Measurements from ENCODE around the gene MCM6.
A peak's percentile ranks its signal among the peaks of the same experiment; 100 is the strongest.

The MCM6 gene

DNA sequence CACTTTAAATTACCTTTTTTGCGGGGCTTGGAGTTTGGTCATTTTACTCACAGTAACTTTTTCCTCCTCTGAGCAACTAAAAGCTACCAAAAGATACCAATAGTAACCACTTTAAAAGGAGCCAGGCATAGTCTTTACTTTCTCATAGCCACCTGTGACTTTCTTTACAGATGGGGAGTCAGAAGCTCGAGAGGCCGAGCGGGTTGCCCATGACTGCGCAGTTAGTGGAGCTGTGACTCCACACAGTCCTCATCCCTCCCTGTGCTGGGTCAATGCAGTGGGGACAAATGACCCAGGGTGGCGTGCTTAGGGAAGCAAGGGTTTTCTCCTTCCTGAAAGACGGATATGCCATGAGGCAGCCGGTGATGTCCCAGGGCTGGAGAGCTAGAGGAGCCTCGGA, 51.1 kb downstream of the MCM6 start:
- CTCF ChIA-PET = interaction anchor here (0.7 kb wide), 1 partner anchor 28 kb away, joined by 3 read pairs; no protein-coding TSS in a partner anchor
- DNase-seq (ENCODE audit: extremely low spot score) = no peak
- TF ChIP-seq SUZ12 (IDR thresholded peaks at IDR 0.05) (no peak), NFRKB (IDR thresholded peaks at IDR 0.05) (no peak), HDGF (IDR thresholded peaks at IDR 0.05; ENCODE audit: borderline replicate concordance) (no peak), L3MBTL2 (conservative IDR thresholded peaks at IDR 0.05) (no peak), FOXA1 (IDR thresholded peaks at IDR 0.05) (no peak), SP1 (IDR thresholded peaks at IDR 0.05) (no peak), BHLHE40 (IDR thresholded peaks at IDR 0.05; ENCODE audit: borderline replicate concordance) (no peak)
- TF ChIP-seq, protein P1, sequence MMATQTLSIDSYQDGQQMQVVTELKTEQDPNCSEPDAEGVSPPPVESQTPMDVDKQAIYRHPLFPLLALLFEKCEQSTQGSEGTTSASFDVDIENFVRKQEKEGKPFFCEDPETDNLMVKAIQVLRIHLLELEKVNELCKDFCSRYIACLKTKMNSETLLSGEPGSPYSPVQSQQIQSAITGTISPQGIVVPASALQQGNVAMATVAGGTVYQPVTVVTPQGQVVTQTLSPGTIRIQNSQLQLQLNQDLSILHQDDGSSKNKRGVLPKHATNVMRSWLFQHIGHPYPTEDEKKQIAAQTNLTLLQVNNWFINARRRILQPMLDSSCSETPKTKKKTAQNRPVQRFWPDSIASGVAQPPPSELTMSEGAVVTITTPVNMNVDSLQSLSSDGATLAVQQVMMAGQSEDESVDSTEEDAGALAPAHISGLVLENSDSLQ (IDR thresholded peaks at IDR 0.05) = no peak
- POLR2A ChIA-PET = no interaction called here

DNA sequence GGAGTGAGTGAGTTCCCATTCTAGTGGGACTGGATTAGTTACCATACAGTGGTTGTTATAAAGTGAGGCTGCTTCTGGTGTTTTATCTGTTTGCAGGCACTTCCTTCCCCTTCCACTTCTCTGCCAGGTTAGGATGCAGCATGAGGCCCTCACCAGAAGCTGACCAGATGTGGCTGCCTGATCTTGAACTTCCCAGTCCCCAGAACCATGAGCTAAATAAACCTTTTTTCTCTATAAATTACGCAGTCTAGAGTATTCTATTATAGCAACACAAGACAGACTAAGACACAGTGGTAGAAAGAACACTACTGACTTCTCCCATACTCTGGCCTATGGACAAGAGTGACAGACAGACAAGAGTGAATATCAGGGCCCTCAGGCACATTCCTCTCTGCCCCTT, 53.4 kb downstream of the MCM6 start:
- no peak for TF ChIP-seq ZNF384 (IDR thresholded peaks at IDR 0.05)
- TF ChIP-seq SP1 (IDR thresholded peaks at IDR 0.05) = no peak
- TF ChIP-seq LEF1 (IDR thresholded peaks at IDR 0.05; ENCODE audit: borderline replicate concordance) = no peak
- no peak for TF ChIP-seq CTBP1 (IDR thresholded peaks at IDR 0.05; ENCODE audit: borderline replicate concordance)
- no peak for TF ChIP-seq FOXM1 (IDR thresholded peaks at IDR 0.05; ENCODE audit: borderline replicate concordance)
- TF ChIP-seq ELF4 (IDR thresholded peaks at IDR 0.05) = no peak
- TF ChIP-seq FOXK2 (IDR thresholded peaks at IDR 0.05) = no peak
- TF ChIP-seq NFRKB (IDR thresholded peaks at IDR 0.05) = no peak
- TF ChIP-seq SUZ12 (IDR thresholded peaks at IDR 0.05) = no peak
- TF ChIP-seq, protein P1 (IDR thresholded peaks at IDR 0.05) = no peak
- POLR2A ChIA-PET = no interaction called here
- CTCF ChIA-PET = no interaction called here
- DNase-seq (ENCODE audit: extremely low spot score) = no peak

DNA sequence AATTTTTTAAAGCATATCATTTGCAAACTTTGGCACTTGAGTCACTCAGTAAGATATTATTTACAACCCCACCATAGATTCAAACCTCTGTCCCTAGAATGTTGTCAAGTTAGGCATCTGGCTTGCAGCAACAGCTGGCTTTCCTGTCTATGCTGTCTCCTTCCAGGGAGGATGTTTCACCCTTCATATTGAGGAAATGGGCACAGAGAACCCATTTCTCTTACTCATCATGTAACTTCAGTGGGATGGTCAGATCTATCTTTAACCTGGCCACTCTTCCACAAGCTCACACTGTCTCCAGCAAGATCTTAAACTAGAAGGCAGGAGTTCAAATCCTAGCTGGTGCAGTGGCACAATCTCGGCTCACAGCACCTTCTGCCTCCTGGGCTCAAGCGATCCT, 55.1 kb downstream of the MCM6 start:
- POLR2A ChIA-PET = no interaction called here
- no peak for TF ChIP-seq SUZ12 (IDR thresholded peaks at IDR 0.05)
- no peak for TF ChIP-seq ZNF384 (IDR thresholded peaks at IDR 0.05)
- no peak for TF ChIP-seq ARNT (IDR thresholded peaks at IDR 0.05)
- no peak for TF ChIP-seq SP1 (IDR thresholded peaks at IDR 0.05)
- no peak for TF ChIP-seq ELF4 (IDR thresholded peaks at IDR 0.05)
- TF ChIP-seq HDGF (IDR thresholded peaks at IDR 0.05; ENCODE audit: borderline replicate concordance) = no peak
- no peak for TF ChIP-seq NFRKB (IDR thresholded peaks at IDR 0.05)
- no peak for TF ChIP-seq L3MBTL2 (conservative IDR thresholded peaks at IDR 0.05)
- CTCF ChIA-PET = no interaction called here
- no peak for DNase-seq (ENCODE audit: extremely low spot score)

DNA sequence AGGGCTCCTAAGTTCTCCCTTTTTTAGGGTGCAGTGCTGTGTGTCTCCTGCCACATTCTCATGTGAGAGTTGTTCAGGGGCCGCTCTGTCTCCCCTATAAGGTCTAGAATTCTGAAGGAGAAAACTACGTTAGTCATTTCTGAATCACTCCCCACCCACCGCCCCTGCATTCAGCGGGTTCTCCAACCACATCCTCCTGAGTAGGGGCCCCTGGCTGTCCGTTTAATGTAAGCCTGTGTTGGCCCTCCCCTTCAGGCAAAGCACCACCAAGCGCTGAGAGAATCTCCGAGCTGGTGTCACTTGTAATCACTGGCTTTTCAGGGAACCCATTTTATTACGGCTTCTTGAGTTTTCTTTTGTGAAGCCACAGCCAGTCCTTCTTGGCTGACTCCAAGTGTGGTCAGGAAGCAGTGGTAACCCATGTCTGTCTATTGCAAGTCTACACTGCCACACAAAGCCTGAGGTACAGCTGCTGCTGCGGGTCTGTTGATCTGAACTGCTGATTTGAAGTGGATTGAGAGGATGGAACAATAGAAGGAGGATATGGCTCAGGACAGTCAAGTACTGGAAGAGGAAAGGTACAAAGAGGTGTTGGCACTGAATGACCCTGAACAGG, 56.1 kb downstream of the MCM6 start:
- no peak for DNase-seq (ENCODE audit: extremely low spot score)

DNA sequence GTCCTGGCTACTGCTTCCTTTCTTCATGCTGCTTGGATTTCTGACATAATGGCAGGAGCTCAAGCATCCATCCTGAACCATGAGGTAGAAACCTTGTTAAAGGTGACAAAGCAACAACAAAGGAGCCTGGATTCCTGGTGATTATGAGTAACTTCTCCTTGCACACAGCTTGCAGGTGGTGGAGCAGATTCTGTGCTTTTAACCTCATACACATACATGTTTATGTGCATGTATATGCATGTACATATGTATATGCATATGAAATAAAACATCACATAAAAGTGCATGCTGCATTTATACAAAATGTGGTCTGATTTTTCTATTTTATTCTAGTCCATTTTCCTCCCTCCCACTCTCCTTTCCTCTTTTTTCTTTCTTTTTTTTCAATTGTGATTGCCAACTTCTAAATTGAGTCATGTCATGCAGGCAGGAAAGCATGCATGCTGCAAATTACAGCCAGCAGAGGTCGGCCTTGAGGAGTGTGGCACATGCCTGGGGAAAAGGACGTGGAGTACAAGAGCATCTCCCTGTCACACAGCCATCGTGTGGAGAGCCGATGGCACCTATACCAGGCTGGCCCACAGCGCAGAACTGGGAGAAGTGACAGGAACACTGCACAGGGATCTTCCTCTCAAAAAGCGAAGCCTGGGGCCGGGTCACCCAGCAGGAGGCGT, 57.2 kb downstream of the MCM6 start:
- CTCF ChIA-PET = no interaction called here
- POLR2A ChIA-PET = no interaction called here
- TF ChIP-seq SP1 (IDR thresholded peaks at IDR 0.05) = no peak
- TF ChIP-seq ELF4 (IDR thresholded peaks at IDR 0.05) = no peak
- TF ChIP-seq NFRKB (IDR thresholded peaks at IDR 0.05) = no peak
- TF ChIP-seq LEF1 (IDR thresholded peaks at IDR 0.05; ENCODE audit: borderline replicate concordance) = no peak
- no peak for TF ChIP-seq L3MBTL2 (conservative IDR thresholded peaks at IDR 0.05)
- TF ChIP-seq, protein P1 (IDR thresholded peaks at IDR 0.05) = no peak
- peak; percentile 53 for DNase-seq (ENCODE audit: extremely low spot score)

More for the DNA sequence above, 56.1 kb downstream of the MCM6 start:
- CTCF ChIA-PET = no interaction called here
- TF ChIP-seq FOXM1 (IDR thresholded peaks at IDR 0.05; ENCODE audit: borderline replicate concordance) = no peak
- no peak for TF ChIP-seq L3MBTL2 (conservative IDR thresholded peaks at IDR 0.05)
- TF ChIP-seq ZNF384 (IDR thresholded peaks at IDR 0.05) = no peak
- POLR2A ChIA-PET = no interaction called here

DNA sequence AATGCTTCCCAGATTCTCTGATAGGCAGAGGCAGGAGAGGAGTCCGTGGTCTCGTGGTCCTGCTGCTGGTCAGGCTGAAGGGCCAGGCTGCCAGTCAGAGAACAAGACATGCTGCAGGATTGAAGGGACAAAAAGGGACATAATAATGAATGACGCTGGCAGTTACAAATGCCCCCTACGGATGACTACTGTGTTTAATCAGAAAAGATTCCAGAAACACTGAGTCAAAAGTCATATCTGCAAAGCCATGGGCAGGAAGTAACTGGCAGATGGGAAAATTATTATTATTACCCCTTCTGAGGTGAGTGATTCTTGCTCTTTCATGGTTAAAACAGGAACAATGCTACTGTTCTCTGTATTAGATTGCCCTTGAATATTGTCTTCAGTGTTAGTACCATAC, 58.3 kb downstream of the MCM6 start:
- POLR2A ChIA-PET = no interaction called here
- TF ChIP-seq L3MBTL2 (conservative IDR thresholded peaks at IDR 0.05) = no peak
- no peak for TF ChIP-seq ARNT (IDR thresholded peaks at IDR 0.05)
- TF ChIP-seq ZNF384 (IDR thresholded peaks at IDR 0.05) = no peak
- CTCF ChIA-PET = no interaction called here
- no peak for DNase-seq (ENCODE audit: extremely low spot score)

DNA sequence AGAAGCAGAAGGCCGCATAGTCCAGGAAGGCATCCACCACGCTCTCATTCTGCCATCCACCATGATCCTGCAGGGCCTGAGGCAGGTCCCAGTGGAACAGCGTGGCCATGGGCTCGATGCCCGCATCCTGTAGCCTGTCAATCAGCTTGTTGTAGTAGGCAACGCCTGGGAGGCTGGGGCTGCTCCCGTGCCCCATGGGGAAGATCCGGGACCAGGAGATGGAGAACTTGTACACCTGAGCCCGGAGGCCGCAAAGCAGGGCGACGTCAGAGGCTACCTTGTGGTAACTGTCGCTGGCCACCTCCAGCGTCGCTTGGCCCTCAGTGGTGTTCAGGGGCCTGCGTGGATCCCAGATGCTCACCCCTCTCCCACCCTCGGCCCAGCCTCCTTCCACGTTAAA, 58.8 kb downstream of the MCM6 start:
- TF ChIP-seq ZNF384 (IDR thresholded peaks at IDR 0.05) (no peak), NFRKB (IDR thresholded peaks at IDR 0.05) (no peak), L3MBTL2 (conservative IDR thresholded peaks at IDR 0.05) (no peak), TARDBP (IDR thresholded peaks at IDR 0.05) (no peak), FOXK2 (IDR thresholded peaks at IDR 0.05) (no peak), ARNT (IDR thresholded peaks at IDR 0.05) (no peak), HDGF (IDR thresholded peaks at IDR 0.05; ENCODE audit: borderline replicate concordance) (no peak), SUZ12 (IDR thresholded peaks at IDR 0.05) (no peak)
- TF ChIP-seq, protein P1 (IDR thresholded peaks at IDR 0.05) = no peak
- ChIA-PET CTCF (no interaction called here), POLR2A (no interaction called here)
- DNase-seq (ENCODE audit: extremely low spot score) = no peak

All from HEK293T (cell line).